GM12878 (cell line): ENCODE measurements around the gene GLUL. TPM values are rescaled to one million over a fixed set of nuclear protein-coding genes. Genes with fewer than 3 reads are reported as not detected.

Experiments used
- ATF2 ChIP-seq: IDR thresholded peaks from 2 replicates; pipeline ENCODE4 v1.6.1; 2012; ENCODE audit warnings: low read length, inconsistent platforms
- BCL3 ChIP-seq: IDR thresholded peaks from 2 replicates; pipeline ENCODE4 v1.6.1; 2011; ENCODE audit warnings: borderline replicate concordance, low read depth, mild to moderate bottlenecking, moderate library complexity, low read length; ENCODE audit not compliant: insufficient read depth, poor library complexity, severe bottlenecking
- CBFB ChIP-seq: IDR thresholded peaks from 2 replicates; pipeline ENCODE4 v1.6.1; 2016; ENCODE audit warnings: antibody characterized with exemption, low read depth
- ETV6 ChIP-seq, 2 experiments: fragments of 450-650 bp in 1 of 2; IDR thresholded peaks in 1 of 2; conservative IDR thresholded peaks in 1 of 2; 2 replicates each; pipeline ENCODE4 v1.6.1; 2014; ENCODE audit warnings: antibody characterized with exemption in 1 of 2, borderline replicate concordance in 1 of 2, low read depth in 1 of 2, mild to moderate bottlenecking in 1 of 2, moderate library complexity in 1 of 2
- IRF4 ChIP-seq: IDR thresholded peaks from 2 replicates; pipeline ENCODE4 v1.6.1; 2011; ENCODE audit warnings: low read depth, low read length
- JUNB ChIP-seq: IDR thresholded peaks from 2 replicates; pipeline ENCODE4 v1.6.1; 2016; ENCODE audit warnings: antibody characterized with exemption, mild to moderate bottlenecking
- MLLT1 ChIP-seq: fragments of 450-650 bp; IDR thresholded peaks from 2 replicates; pipeline ENCODE4 v1.6.1; 2016; ENCODE audit warnings: mild to moderate bottlenecking
- MTA2 ChIP-seq: fragments of 450-650 bp; IDR thresholded peaks from 2 replicates; pipeline ENCODE4 v1.6.1; 2016; ENCODE audit warnings: low read depth, mild to moderate bottlenecking, moderate library complexity
- NBN ChIP-seq: fragments of 450-650 bp; IDR thresholded peaks from 2 replicates; pipeline ENCODE4 v1.6.1; 2016
- NFIC ChIP-seq: IDR thresholded peaks from 2 replicates; pipeline ENCODE4 v1.6.1; 2012; ENCODE audit warnings: low read depth, mild to moderate bottlenecking, inconsistent platforms, low read length, moderate library complexity
- SPI1 ChIP-seq: IDR thresholded peaks from 2 replicates; pipeline ENCODE4 v1.6.1; 2011; ENCODE audit warnings: low read depth, mild to moderate bottlenecking, low read length, moderate library complexity, borderline replicate concordance; ENCODE audit not compliant: insufficient read depth
- SREBF1 ChIP-seq: IDR thresholded peaks from 2 replicates; pipeline ENCODE4 v1.6.1; 2012; ENCODE audit warnings: mild to moderate bottlenecking, low read length
- SREBF2 ChIP-seq: IDR thresholded peaks from 2 replicates; pipeline ENCODE4 v1.6.1; 2012; ENCODE audit warnings: mild to moderate bottlenecking, low read length
- SRF ChIP-seq, 2 experiments: IDR thresholded peaks; 2 replicates each; pipeline ENCODE4 v1.6.1; 2011; ENCODE audit warnings: low read depth in 2 of 2, low read length in 2 of 2, mild to moderate bottlenecking in 1 of 2, moderate library complexity in 1 of 2
- polyA plus RNA-seq, 11 experiments: library from polyadenylated mRNA; depleted of rRNA in 4 of 11; unstranded in 6 of 11; stranded (reverse) in 5 of 11; fragments of >200 nt; fragmentation: Nextera tagmentation in 4 of 11; fragmentation: Illumina TruSeq in 1 of 11; extraction: Ambion mirVana in 4 of 11; extraction: Trizol in 1 of 11; gene quantifications; 1 replicate in 1 of 11; 2 replicates in 10 of 11; pipeline versions ENCODE4 v1.2.1 to v1.2.3, GENCODE V29; 2011 to 2016; ENCODE audit warnings: inconsistent platforms in 2 of 11, missing spikeins in 2 of 11, low read depth in 1 of 11
- total RNA-seq, 4 experiments: library from RNA; depleted of rRNA in 3 of 4; stranded (reverse); fragments of >200 nt in 3 of 4; fragmentation: Illumina TruSeq in 1 of 4; extraction: Trizol in 1 of 4; gene quantifications; 2 replicates each; pipeline versions ENCODE4 v1.2.1 to v1.2.3, GENCODE V29; 2013 to 2021
- TF ChIP-seq, protein P1 (sequence below): IDR thresholded peaks from 2 replicates; pipeline ENCODE4 v1.6.1; 2011; ENCODE audit warnings: low read depth, low read length, improper control_type of control experiment, borderline replicate concordance
- TF ChIP-seq, protein P2 (sequence below): fragments of 450-650 bp; formaldehyde crosslinking; IDR thresholded peaks from 2 replicates; pipeline ENCODE4 v1.4.0; 2022; ENCODE audit warnings: mild to moderate bottlenecking, moderate library complexity
- TF ChIP-seq, protein P3 (sequence below): fragments of 450-650 bp; IDR thresholded peaks from 2 replicates; pipeline ENCODE4 v1.6.1; 2018; ENCODE audit warnings: borderline replicate concordance, mild to moderate bottlenecking; ENCODE audit not compliant: partially characterized antibody

The GLUL gene
- total and polyA plus RNA-seq, 10 of the 15 experiments (the other 5 are each of a cell fraction or from before 2014, with no cell fraction given), result 2.3 to 392 (median 164) TPM

- TF ChIP-seq ATF2 (peak; percentile 90), BCL3 (no peak), MTA2 (0 out of 2 replicates have a peak, but pooled peaks have one; percentile 17), SPI1 (no peak), SREBF2 (no peak), ETV6 (conservative IDR thresholded peaks at IDR 0.05 in 1 of 2, IDR thresholded peaks at IDR 0.05 in 1 of 2; ENCODE audit: borderline replicate concordance in 1 of 2, low read depth in 1 of 2) (peak in 1 of 2 experiments; percentile 30; a peak in 1 of 4 replicates), MLLT1 (no peak), SRF (IDR thresholded peaks at IDR 0.05; ENCODE audit: low read depth in 2 of 2, low read length in 2 of 2) (no peak), NBN (no peak), JUNB (peak; percentile 70), IRF4 (no peak), SREBF1 (no peak), CBFB (peak; percentile 76), NFIC (peak; percentile 89)
- TF ChIP-seq, protein P1, sequence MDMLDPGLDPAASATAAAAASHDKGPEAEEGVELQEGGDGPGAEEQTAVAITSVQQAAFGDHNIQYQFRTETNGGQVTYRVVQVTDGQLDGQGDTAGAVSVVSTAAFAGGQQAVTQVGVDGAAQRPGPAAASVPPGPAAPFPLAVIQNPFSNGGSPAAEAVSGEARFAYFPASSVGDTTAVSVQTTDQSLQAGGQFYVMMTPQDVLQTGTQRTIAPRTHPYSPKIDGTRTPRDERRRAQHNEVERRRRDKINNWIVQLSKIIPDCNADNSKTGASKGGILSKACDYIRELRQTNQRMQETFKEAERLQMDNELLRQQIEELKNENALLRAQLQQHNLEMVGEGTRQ, result no peak
- TF ChIP-seq, protein P2, sequence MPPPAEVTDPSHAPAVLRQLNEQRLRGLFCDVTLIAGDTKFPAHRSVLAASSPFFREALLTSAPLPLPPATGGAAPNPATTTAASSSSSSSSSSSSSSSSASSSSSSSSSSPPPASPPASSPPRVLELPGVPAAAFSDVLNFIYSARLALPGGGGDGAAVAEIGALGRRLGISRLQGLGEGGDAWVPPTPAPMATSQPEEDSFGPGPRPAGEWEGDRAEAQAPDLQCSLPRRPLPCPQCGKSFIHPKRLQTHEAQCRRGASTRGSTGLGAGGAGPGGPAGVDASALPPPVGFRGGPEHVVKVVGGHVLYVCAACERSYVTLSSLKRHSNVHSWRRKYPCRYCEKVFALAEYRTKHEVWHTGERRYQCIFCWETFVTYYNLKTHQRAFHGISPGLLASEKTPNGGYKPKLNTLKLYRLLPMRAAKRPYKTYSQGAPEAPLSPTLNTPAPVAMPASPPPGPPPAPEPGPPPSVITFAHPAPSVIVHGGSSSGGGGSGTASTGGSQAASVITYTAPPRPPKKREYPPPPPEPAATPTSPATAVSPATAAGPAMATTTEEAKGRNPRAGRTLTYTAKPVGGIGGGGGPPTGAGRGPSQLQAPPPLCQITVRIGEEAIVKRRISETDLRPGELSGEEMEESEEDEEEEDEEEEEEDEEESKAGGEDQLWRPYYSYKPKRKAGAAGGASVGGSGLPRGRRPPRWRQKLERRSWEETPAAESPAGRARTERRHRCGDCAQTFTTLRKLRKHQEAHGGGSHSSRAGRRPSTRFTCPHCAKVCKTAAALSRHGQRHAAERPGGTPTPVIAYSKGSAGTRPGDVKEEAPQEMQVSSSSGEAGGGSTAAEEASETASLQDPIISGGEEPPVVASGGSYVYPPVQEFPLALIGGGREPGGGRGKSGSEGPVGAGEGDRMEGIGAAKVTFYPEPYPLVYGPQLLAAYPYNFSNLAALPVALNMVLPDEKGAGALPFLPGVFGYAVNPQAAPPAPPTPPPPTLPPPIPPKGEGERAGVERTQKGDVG (CRISPR knock-in tag), result no peak
- TF ChIP-seq, protein P3, sequence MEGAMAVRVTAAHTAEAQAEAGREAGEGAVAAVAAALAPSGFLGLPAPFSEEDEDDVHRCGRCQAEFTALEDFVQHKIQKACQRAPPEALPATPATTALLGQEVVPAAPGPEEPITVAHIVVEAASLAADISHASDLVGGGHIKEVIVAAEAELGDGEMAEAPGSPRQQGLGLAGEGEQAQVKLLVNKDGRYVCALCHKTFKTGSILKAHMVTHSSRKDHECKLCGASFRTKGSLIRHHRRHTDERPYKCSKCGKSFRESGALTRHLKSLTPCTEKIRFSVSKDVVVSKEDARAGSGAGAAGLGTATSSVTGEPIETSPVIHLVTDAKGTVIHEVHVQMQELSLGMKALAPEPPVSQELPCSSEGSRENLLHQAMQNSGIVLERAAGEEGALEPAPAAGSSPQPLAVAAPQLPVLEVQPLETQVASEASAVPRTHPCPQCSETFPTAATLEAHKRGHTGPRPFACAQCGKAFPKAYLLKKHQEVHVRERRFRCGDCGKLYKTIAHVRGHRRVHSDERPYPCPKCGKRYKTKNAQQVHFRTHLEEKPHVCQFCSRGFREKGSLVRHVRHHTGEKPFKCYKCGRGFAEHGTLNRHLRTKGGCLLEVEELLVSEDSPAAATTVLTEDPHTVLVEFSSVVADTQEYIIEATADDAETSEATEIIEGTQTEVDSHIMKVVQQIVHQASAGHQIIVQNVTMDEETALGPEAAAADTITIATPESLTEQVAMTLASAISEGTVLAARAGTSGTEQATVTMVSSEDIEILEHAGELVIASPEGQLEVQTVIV, result no peak
These were observed 38.9 kb upstream of the GLUL start (continued) for GRCh38 chr1:182430263-182431068.
